GM23248 (cell line): ENCODE data around the gene APP. TPM values are rescaled to one million over a fixed set of nuclear protein-coding genes. Genes with fewer than 3 reads are reported as not detected.

Experiments used
- DNase-seq: peaks from one replicate; pipeline ENCODE4 v3.0.0-alpha.2; 2015
- H2AFZ ChIP-seq: fragments of 200-600 bp; sonication (generic); 2 replicates; pipeline ENCODE4 v1.6.1; 2016; ENCODE audit warnings: antibody characterized with exemption
- H3F3A ChIP-seq: fragments of 200-600 bp; sonication (generic); 2 replicates; pipeline ENCODE4 v1.6.1; 2016; ENCODE audit warnings: mild to moderate bottlenecking, antibody characterized with exemption, mixed run types; ENCODE audit not compliant: insufficient read depth
- H3K27ac ChIP-seq: fragments of 200-600 bp; sonication (generic); 2 replicates; pipeline ENCODE4 v1.5.1; 2016; ENCODE audit warnings: mild to moderate bottlenecking
- H3K27me3 ChIP-seq: fragments of 200-600 bp; sonication (generic); replicated peaks from 2 replicates; pipeline ENCODE4 v1.6.1; 2016; ENCODE audit warnings: mild to moderate bottlenecking; ENCODE audit not compliant: insufficient read depth
- H3K36me3 ChIP-seq: fragments of 200-600 bp; sonication (generic); 2 replicates; pipeline ENCODE4 v1.6.1; 2016; ENCODE audit warnings: low read depth, mild to moderate bottlenecking
- H3K4me1 ChIP-seq: fragments of 200-600 bp; sonication (generic); 2 replicates; pipeline ENCODE4 v1.6.1; 2016; ENCODE audit warnings: mild to moderate bottlenecking; ENCODE audit not compliant: insufficient read depth
- H3K4me2 ChIP-seq: fragments of 200-600 bp; sonication (generic); one replicate; pipeline ENCODE4 v1.6.1; 2016; ENCODE audit warnings: mild to moderate bottlenecking; ENCODE audit not compliant: unreplicated experiment
- H3K4me3 ChIP-seq: fragments of 200-600 bp; sonication (generic); 2 replicates; pipeline ENCODE4 v1.5.1; 2016; ENCODE audit warnings: mild to moderate bottlenecking
- H3K79me2 ChIP-seq: fragments of 200-600 bp; sonication (generic); 2 replicates; pipeline ENCODE4 v1.6.1; 2016; ENCODE audit warnings: mild to moderate bottlenecking; ENCODE audit not compliant: insufficient read depth
- H3K9ac ChIP-seq: fragments of 200-600 bp; sonication (generic); 2 replicates; pipeline ENCODE4 v1.6.1; 2016; ENCODE audit warnings: mild to moderate bottlenecking
- H3K9me2 ChIP-seq: fragments of 200-600 bp; sonication (generic); 2 replicates; pipeline ENCODE4 v1.6.1; 2016; ENCODE audit warnings: mixed run types, mild to moderate bottlenecking, moderate library complexity; ENCODE audit not compliant: insufficient read depth
- H3K9me3 ChIP-seq: fragments of 200-600 bp; sonication (generic); one replicate; pipeline ENCODE4 v1.6.1; 2017; ENCODE audit warnings: low read depth
- H4K20me1 ChIP-seq: fragments of 200-600 bp; sonication (generic); 2 replicates; pipeline ENCODE4 v1.6.0; 2016; ENCODE audit not compliant: insufficient read depth
- EZH2 ChIP-seq: fragments of 200-600 bp; sonication (generic); IDR thresholded peaks from 2 replicates; pipeline ENCODE4 v1.6.1; 2018; ENCODE audit warnings: antibody characterized with exemption, mild to moderate bottlenecking; ENCODE audit not compliant: insufficient read depth, poor library complexity, severe bottlenecking
- EZH2phosphoT487 ChIP-seq: fragments of 200-600 bp; sonication (generic); IDR thresholded peaks from 2 replicates; pipeline ENCODE4 v1.6.1; 2018; ENCODE audit warnings: antibody characterized with exemption, moderate library complexity, mild to moderate bottlenecking, low read depth; ENCODE audit not compliant: insufficient read depth
- WGBS, 2 experiments: methylation state at CpG; one replicate each; pipeline ENCODE4 v1.1.6; 2015 to 2017; ENCODE audit warnings: low lambda C conversion rate in 2 of 2, low coverage in 1 of 2; ENCODE audit errors: missing lambda C conversion rate in 2 of 2; 5-methylcytosine and 5-hydroxymethylcytosine counted together
- in situ Hi-C: fragments of 300-500 bp; cut with MboI; formaldehyde crosslinking; loops from 2 replicates; pipeline ENCODE4 v1.15.0; 2020
- polyA plus RNA-seq: library from polyadenylated mRNA; unstranded; fragments of >200 nt; fragmentation: Nextera tagmentation; extraction: Ambion mirVana; gene quantifications from 2 replicates; pipeline ENCODE4 v1.2.1, GENCODE V29; 2016
- total RNA-seq: library from RNA; depleted of rRNA; stranded (reverse); fragments of >200 nt; shearing (Covaris generic); gene quantifications from 2 replicates; pipeline ENCODE4 v1.2.3, GENCODE V29; 2014

The APP gene
- total and polyA plus RNA-seq, 2 experiments from 2014 or later = 35.0 to 292 TPM

DNA sequence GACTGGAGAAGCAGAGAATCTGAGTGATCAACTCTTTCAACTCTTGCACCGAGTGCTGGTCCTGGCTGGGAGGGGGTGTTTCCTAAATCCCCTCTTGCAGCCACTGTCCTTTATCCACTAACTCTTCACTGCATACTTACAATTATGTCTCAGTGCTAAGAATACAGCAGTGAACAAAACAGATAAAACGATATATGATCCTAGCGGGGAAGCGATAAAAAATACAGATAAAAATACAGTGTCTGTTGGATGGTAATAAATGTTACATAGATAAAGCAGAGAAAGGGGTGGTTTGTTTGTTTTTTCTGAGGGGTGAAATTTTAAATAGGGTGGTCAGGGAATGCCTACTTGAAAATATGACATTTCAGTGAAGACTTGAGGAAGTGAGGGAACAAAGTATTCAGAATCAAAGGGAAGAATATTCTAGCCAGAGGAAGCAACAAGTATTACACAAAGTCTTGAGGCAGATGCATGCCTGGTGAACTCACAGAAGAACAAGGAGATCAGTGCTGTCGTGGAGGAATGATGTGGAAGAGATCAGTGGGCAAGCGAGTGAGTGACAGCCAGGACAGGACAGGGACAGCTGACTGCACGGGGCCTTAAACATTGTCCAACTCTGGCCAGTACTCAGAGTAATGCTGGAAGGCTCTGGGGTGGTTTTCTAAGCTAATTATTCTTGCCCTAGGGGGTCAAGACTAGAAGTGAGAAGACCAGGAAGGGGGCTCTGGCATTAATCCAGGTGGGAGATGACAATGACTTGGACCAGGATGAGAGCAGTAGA is 110.0 kb downstream of the APP start:
- H4K20me1 ChIP-seq = no peaks in the 10 kb centered on the region
- DNase-seq = no peak
- no peak overlapping the region for H3K27ac ChIP-seq
- in situ Hi-C loops = no loop called here
- peaks cover 86% of the 10 kb centered on the region for H3K79me2 ChIP-seq
- no peaks in the 10 kb centered on the region for H3K4me1 ChIP-seq
- no peaks in the 10 kb centered on the region for H3K27me3 ChIP-seq
- no peaks in the 10 kb centered on the region for H3K9me2 ChIP-seq
- no peak overlapping the region for H3K9ac ChIP-seq
- no peaks in the 10 kb centered on the region for H3K9me3 ChIP-seq
- H3K4me2 ChIP-seq = no peak overlapping the region
- WGBS, 2 experiments = 92 to 94% methylated on average over 7 of the region's 7 CpGs
- H3K4me3 ChIP-seq = no peak overlapping the region
- no peaks in the 10 kb centered on the region for H3F3A ChIP-seq
- TF ChIP-seq EZH2phosphoT487 (no peak), EZH2 (no peak)
- H3K36me3 ChIP-seq = no peaks in the 10 kb centered on the region
- no peak overlapping the region for H2AFZ ChIP-seq

DNA sequence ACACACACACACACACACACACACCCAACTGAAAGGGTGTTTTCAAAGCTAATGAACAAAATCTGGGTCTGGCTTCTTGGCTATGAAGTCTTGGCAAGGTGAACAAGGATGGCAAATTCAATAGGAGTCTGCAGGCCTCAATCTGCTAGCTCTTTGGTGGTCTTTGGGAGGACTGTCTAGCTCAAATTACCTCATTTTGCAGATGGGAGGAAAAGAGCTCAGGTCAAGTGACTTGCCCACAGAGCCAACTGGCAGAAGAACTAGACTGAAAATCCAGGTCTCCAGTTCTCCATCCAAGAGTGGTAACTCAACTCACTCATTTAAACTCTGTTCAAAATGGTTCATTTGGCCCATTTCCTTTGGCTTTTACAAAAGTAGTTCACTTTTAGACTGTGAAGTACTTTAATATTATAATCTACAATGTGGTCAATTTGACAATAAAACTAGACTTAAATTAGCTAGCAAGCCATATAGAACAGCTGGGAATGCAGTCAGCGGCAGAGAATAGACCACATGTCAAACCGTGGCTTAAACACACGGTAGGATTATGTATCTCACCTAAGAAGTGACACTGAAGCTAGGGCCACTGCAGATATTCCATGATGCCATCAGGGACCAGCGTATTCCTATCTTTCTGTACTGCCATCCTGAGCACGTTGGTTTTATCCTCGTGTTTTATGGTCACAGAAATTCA is 112.9 kb downstream of the APP start:
- Histone ChIP-seq H2AFZ (no peak overlapping the region), H3K27ac (no peak overlapping the region), H3K36me3 (no peaks in the 10 kb centered on the region), H3K4me2 (no peak overlapping the region), H3K9ac (no peak overlapping the region), H3K27me3 (no peaks in the 10 kb centered on the region), H3K79me2 (peaks cover 79% of the 10 kb centered on the region), H3K4me1 (no peaks in the 10 kb centered on the region), H3K4me3 (no peak overlapping the region), H3K9me3 (no peaks in the 10 kb centered on the region), H3K9me2 (no peaks in the 10 kb centered on the region), H3F3A (no peaks in the 10 kb centered on the region), H4K20me1 (no peaks in the 10 kb centered on the region)
- WGBS, 2 experiments = 95 to 98% methylated on average over 6 of the region's 6 CpGs
- no peak for DNase-seq
- in situ Hi-C loops = no loop called here
- TF ChIP-seq EZH2 (no peak), EZH2phosphoT487 (no peak)

DNA sequence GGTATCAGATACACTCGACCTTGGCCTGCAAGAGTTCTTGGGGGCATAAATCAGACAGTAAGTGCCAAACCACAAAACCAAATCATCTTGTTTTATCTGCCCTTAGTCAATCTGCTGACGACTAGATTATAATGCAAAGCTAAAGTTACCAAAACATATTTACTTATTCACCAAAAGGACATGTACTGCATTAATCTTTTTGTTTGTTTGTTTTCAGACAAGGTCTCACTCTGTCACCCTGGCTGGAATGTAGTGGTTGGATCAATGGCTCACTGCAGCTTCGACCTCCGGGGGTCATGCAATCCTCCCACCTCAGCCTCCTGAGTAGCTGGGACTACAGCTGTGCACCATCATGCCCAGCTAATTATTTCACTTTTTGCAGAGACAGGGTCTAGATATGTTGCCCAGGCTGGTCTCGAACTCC is 114.7 kb downstream of the APP start:
- no peak for DNase-seq
- Histone ChIP-seq H4K20me1 (no peaks in the 10 kb centered on the region), H3K4me3 (no peak overlapping the region), H3K9me2 (no peaks in the 10 kb centered on the region), H3F3A (no peaks in the 10 kb centered on the region), H3K27me3 (no peaks in the 10 kb centered on the region), H3K4me2 (no peak overlapping the region), H3K79me2 (peaks cover 68% of the 10 kb centered on the region), H3K27ac (no peak overlapping the region), H3K9me3 (no peaks in the 10 kb centered on the region), H3K4me1 (no peaks in the 10 kb centered on the region), H3K36me3 (0 out of 2 replicates have a peak, but pooled peaks cover 3% of the 10 kb centered on the region), H3K9ac (no peak overlapping the region), H2AFZ (no peak overlapping the region)
- no peak for TF ChIP-seq EZH2phosphoT487
- no peak for TF ChIP-seq EZH2
- WGBS, 2 experiments = 76 to 79% methylated on average over 5 of the region's 5 CpGs
- in situ Hi-C loops = no loop called here

DNA sequence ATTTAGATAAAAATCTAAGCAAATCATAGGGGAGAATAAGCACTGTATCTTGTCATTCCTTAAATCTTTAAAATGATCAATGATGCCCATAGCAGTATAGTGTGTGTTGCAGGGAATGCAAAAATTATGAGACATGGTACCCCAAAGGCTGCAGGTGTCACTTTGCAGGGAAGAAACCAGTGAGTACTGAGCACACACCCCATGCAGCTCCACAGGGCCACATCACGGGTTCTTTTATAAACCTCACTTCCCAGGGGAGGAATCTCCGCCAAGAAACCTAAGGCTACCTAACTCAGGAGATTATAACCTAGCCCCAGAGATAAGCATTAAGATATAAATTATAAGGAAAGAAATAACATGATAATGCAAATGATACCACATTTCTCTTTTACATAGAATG is 115.6 kb downstream of the APP start:
- H3K4me3 ChIP-seq = no peak overlapping the region
- no peak for TF ChIP-seq EZH2phosphoT487
- no peak for TF ChIP-seq EZH2
- no peaks in the 10 kb centered on the region for H3K9me3 ChIP-seq
- H3K9ac ChIP-seq = no peak overlapping the region
- in situ Hi-C loops = no loop called here
- H2AFZ ChIP-seq = no peak overlapping the region
- H3K27ac ChIP-seq = no peak overlapping the region
- peaks cover 11% of the 10 kb centered on the region; the same call in 1 of the 2 replicates for H3K36me3 ChIP-seq
- H3K4me1 ChIP-seq = no peaks in the 10 kb centered on the region
- H3K79me2 ChIP-seq = peaks cover 64% of the 10 kb centered on the region
- H3K27me3 ChIP-seq = no peaks in the 10 kb centered on the region
- no peaks in the 10 kb centered on the region for H4K20me1 ChIP-seq
- H3K4me2 ChIP-seq = no peak overlapping the region
- H3F3A ChIP-seq = no peaks in the 10 kb centered on the region
- no peaks in the 10 kb centered on the region for H3K9me2 ChIP-seq
- WGBS, 2 experiments = 45 to 50% methylated on average over 2 of the region's 2 CpGs
- no peak for DNase-seq
